Endothelial cell of umbilical vein (primary cell): ENCODE data around the gene BORCS6. TPM values are rescaled to one million over a fixed set of nuclear protein-coding genes. Genes with fewer than 3 reads are reported as not detected.
A peak's percentile ranks its signal among the peaks of the same experiment; 100 is the strongest.

Source experiments
- BruUV-seq: library from RNA; stranded (reverse); fragments of 400-500 nt; replicated peaks from 2 replicates; lab custom pipeline; 2021; lab: Mats Ljungman, UMichigan
- CTCF ChIA-PET: fragments of 300-600, 350-600 bp; sonication (Branson Sonifier 250); formaldehyde crosslinking; loops from one replicate; lab custom pipeline; 2021; ENCODE audit warnings: antibody characterized with exemption, inconsistent platforms; lab: Charles Lee
- POLR2A ChIA-PET: fragments of 300-600, 350-600 bp; sonication (Branson Sonifier 250); formaldehyde crosslinking; loops from one replicate; lab custom pipeline; 2021; ENCODE audit warnings: antibody characterized with exemption, inconsistent platforms; lab: Charles Lee
- DNase-seq: peaks from one replicate; pipeline ENCODE4 v3.0.0-alpha.2; 2011; ENCODE audit warnings: low read depth, low spot score
- FAIRE-seq: peaks from 2 replicates; lab custom pipeline; 2011; peaks lifted over from hg19 to GRCh38; lab: Jason Lieb, UNC
- H2AFZ ChIP-seq: 2 replicates; pipeline ENCODE4 v1.6.0; 2012; ENCODE audit warnings: low read depth, low read length, control low read depth, inconsistent platforms
- H3K27ac ChIP-seq: 2 replicates; pipeline ENCODE4 v1.5.1; 2011; ENCODE audit warnings: low read depth, mild to moderate bottlenecking, control low read depth, low read length, moderate library complexity; ENCODE audit not compliant: insufficient read depth
- H3K27me3 ChIP-seq, 2 experiments: 2 replicates each; pipeline versions ENCODE4 v1.6.0 to v1.6.1; 2011; ENCODE audit warnings: low read length in 2 of 2, mixed read lengths in 1 of 2; ENCODE audit not compliant: control insufficient read depth in 2 of 2, insufficient read depth in 2 of 2
- H3K36me3 ChIP-seq, 2 experiments: 2 replicates in 1 of 2; 3 replicates in 1 of 2; pipeline ENCODE4 v1.5.1; 2011; ENCODE audit warnings: low read length in 2 of 2, mild to moderate bottlenecking in 1 of 2, moderate library complexity in 1 of 2; ENCODE audit not compliant: control insufficient read depth in 2 of 2, insufficient read depth in 2 of 2; ENCODE audit errors: extremely low read depth in 1 of 2
- H3K4me1 ChIP-seq: 3 replicates; pipeline ENCODE4 v1.5.1; 2011; ENCODE audit warnings: mild to moderate bottlenecking, low read length; ENCODE audit not compliant: control insufficient read depth, insufficient read depth; ENCODE audit errors: extremely low read depth
- H3K4me2 ChIP-seq: 2 replicates; pipeline ENCODE4 v1.6.1; 2011; ENCODE audit warnings: low read length, control low read depth, mixed read lengths; ENCODE audit not compliant: insufficient read depth
- H3K4me3 ChIP-seq, 3 experiments: fragments of 200-600 bp in 1 of 3; sonication (generic), shearing (Covaris generic) in 1 of 3; replicated peaks in 1 of 3; 2 replicates each; pipeline ENCODE4 v1.5.1; 2011 to 2016; ENCODE audit warnings: control low read depth in 3 of 3, low read length in 3 of 3, mild to moderate bottlenecking in 2 of 3, inconsistent platforms in 1 of 3, low read depth in 1 of 3, moderate library complexity in 1 of 3; ENCODE audit not compliant: insufficient read depth in 1 of 3
- H3K79me2 ChIP-seq: 2 replicates; pipeline ENCODE4 v1.6.0; 2012; ENCODE audit warnings: low read length, inconsistent platforms; ENCODE audit not compliant: control insufficient read depth, insufficient read depth
- H3K9ac ChIP-seq: replicated peaks from 2 replicates; pipeline ENCODE3; 2011; ENCODE audit warnings: low read length, control low read depth; ENCODE audit not compliant: insufficient read depth; ENCODE audit errors: extremely low read depth
- H3K9me1 ChIP-seq: replicated peaks from 3 replicates; pipeline ENCODE4 v1.6.0; 2011; ENCODE audit warnings: mild to moderate bottlenecking, low read length; ENCODE audit not compliant: control insufficient read depth, insufficient read depth; ENCODE audit errors: extremely low read depth
- H3K9me3 ChIP-seq: replicated peaks from 2 replicates; pipeline ENCODE4 v1.5.1; 2012; ENCODE audit warnings: low read length, inconsistent platforms; ENCODE audit not compliant: control insufficient read depth, insufficient read depth
- H4K20me1 ChIP-seq: replicated peaks from 2 replicates; pipeline ENCODE3; 2011; ENCODE audit warnings: mild to moderate bottlenecking, low read length; ENCODE audit not compliant: control insufficient read depth, insufficient read depth; ENCODE audit errors: extremely low read depth
- CTCF ChIP-seq, 2 donors: IDR thresholded peaks; 1 replicate in 1 of 2; 2 replicates in 1 of 2; pipeline ENCODE4 v1.5.1; 2011; ENCODE audit warnings: low read length in 2 of 2, mild to moderate bottlenecking in 2 of 2, moderate library complexity in 2 of 2, control low read depth in 1 of 2, inconsistent platforms in 1 of 2, low read depth in 1 of 2; ENCODE audit not compliant: insufficient read depth in 1 of 2; ENCODE audit errors: extremely low read depth in 1 of 2
- EZH2 ChIP-seq: IDR thresholded peaks from 2 replicates; pipeline ENCODE4 v1.6.1; 2012; ENCODE audit warnings: borderline replicate concordance, low read depth, mild to moderate bottlenecking, moderate library complexity, low read length, inconsistent platforms; ENCODE audit not compliant: severe bottlenecking
- FOS ChIP-seq: IDR thresholded peaks from 2 replicates; pipeline ENCODE4 v1.6.1; 2011; ENCODE audit warnings: mild to moderate bottlenecking, low read length, moderate library complexity, borderline replicate concordance; ENCODE audit not compliant: insufficient read depth
- GATA2 ChIP-seq: IDR thresholded peaks from 2 replicates; pipeline ENCODE4 v1.7.0; 2011; ENCODE audit warnings: low read depth, mild to moderate bottlenecking, moderate library complexity, mixed read lengths, low read length; ENCODE audit not compliant: insufficient read length, insufficient read depth
- JUN ChIP-seq: IDR thresholded peaks from 2 replicates; pipeline ENCODE4 v1.6.1; 2011; ENCODE audit warnings: borderline replicate concordance, low read depth; ENCODE audit not compliant: insufficient read length, insufficient read depth
- MAX ChIP-seq: IDR thresholded peaks from 2 replicates; pipeline ENCODE4 v1.6.1; 2011; ENCODE audit not compliant: insufficient read depth, insufficient read length
- MYC ChIP-seq: IDR thresholded peaks from one replicate; pipeline ENCODE4 v1.6.1; 2011; ENCODE audit warnings: mild to moderate bottlenecking, low read depth, low read length
- POLR2A ChIP-seq: IDR thresholded peaks from 2 replicates; pipeline ENCODE4 v1.6.1; 2012; ENCODE audit warnings: low read depth, mild to moderate bottlenecking, control low read depth, low read length
- POLR2AphosphoS5 ChIP-seq: IDR thresholded peaks from 2 replicates; pipeline ENCODE4 v1.6.1; 2012; ENCODE audit warnings: low read depth, mild to moderate bottlenecking, control low read depth, low read length, moderate library complexity; ENCODE audit not compliant: insufficient read depth
- dilution Hi-C: fragments of 300-500 bp; cut with MboI; formaldehyde crosslinking; loops from one replicate; pipeline ENCODE4 v1.15.0; 2019; ENCODE audit warnings: low sequenced_read_pairs; ENCODE audit not compliant: extremely low pct_ligation_motif_present
- intact Hi-C: fragments of 100-400 bp; cut with micrococcal nuclease; formaldehyde crosslinking; loops from one replicate; pipeline ENCODE4 v1.10.0; 2022
- polyA plus RNA-seq, 4 experiments: library from polyadenylated mRNA; depleted of rRNA in 3 of 4; stranded (reverse) in 3 of 4; unstranded in 1 of 4; fragments of >200 nt; gene quantifications; 2 replicates each; pipeline versions ENCODE4 v1.2.1 to v1.2.3, GENCODE V29; 2011 to 2012; ENCODE audit warnings: missing spikeins in 1 of 4
- total RNA-seq: library from RNA; stranded (reverse); gene quantifications from 2 replicates; pipeline ENCODE4 v1.2.3, GENCODE V29; 2021

BORCS6 gene
- total and polyA plus RNA-seq, 2 donors (not counting 3 experiments of a cell fraction or from before 2014, with no cell fraction given), result 8.0 to 9.0 TPM

- POLR2A ChIA-PET, result interaction anchor here (0.9 to 1.8 kb wide), 2 partner anchors 17 to 20 kb away, joined by 3 to 17 read pairs; no protein-coding TSS in a partner anchor
- intact Hi-C loops, result no loop called here
- Histone ChIP-seq H2AFZ (no peak overlapping the region), H3K27me3 (no peaks in the 10 kb centered on the region), H4K20me1 (no peaks in the 10 kb centered on the region), H3K9me3 (no peaks in the 10 kb centered on the region), H3K9ac (peak overlapping the region; percentile 96), H3K79me2 (peaks cover 5% of the 10 kb centered on the region), H3K4me2 (no peak overlapping the region), H3K27ac (peak overlapping the region; percentile 99), H3K4me3 (no peak overlapping the region), H3K9me1 (no peaks in the 10 kb centered on the region), H3K36me3 (peaks cover 2 to 20% of the 10 kb centered on the region in 2 experiments), H3K4me1 (peaks cover 48% of the 10 kb centered on the region)
- BruUV-seq, result no TSS peak
- no peak for DNase-seq
- CTCF ChIA-PET, result interaction anchor here (0.6 to 2.0 kb wide), 5 partner anchors 14 to 255 kb away, joined by 3 to 11 read pairs (median 3); no protein-coding TSS in a partner anchor
- dilution Hi-C loops, result no loop called here
- FAIRE-seq, result no peak
- TF ChIP-seq MYC (no peak), GATA2 (no peak), CTCF (IDR thresholded peaks at IDR 0.05; ENCODE audit: extremely low read depth in 1 of 2, insufficient read depth in 1 of 2, low read depth in 1 of 2, low read length in 2 of 2) (no peak), EZH2 (no peak), JUN (no peak), MAX (no peak), FOS (no peak), POLR2AphosphoS5 (no peak), POLR2A (no peak)
These were observed 36.9 kb downstream of the BORCS6 start for GRCh38 chr17:8153031-8153451.
